ENCODE data around the gene CADPS2.

CADPS2 gene

DNA sequence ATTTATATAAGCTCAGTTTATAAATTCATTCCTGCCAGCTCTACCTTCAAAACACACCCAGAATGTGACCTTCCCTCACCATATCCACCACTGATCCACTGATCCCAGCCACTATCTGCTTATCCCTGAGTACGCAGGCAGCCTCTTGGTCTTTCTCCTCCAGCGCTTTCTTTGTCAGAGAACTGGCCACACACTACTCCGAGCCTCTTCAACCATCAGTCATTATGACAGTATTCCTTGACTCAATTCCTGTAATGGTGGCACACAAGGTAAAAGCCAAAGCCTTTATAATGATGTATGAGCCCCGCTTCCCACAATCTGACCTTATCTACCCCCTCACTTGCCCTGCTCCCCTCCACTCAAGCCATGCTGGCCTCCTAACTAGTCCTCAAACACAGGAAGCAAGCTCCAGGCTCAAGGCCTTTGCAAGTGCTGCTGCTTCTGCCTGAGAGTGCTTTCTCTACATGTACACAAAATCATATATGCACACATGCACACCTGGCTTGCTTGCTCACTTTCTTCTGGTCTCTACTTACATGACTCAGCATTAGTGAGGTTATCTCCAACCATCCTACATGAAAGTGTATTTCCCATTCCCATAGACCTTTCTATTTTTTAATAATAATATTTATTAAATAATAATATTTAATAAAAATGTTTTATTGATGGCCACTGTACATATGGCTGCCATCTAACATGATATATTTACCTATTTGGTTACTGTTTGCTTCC is 431.3 kb downstream of the CADPS2 start:
- DNase-seq (ENCODE audit: low read depth), result no peak
- TF ChIP-seq, protein P1, sequence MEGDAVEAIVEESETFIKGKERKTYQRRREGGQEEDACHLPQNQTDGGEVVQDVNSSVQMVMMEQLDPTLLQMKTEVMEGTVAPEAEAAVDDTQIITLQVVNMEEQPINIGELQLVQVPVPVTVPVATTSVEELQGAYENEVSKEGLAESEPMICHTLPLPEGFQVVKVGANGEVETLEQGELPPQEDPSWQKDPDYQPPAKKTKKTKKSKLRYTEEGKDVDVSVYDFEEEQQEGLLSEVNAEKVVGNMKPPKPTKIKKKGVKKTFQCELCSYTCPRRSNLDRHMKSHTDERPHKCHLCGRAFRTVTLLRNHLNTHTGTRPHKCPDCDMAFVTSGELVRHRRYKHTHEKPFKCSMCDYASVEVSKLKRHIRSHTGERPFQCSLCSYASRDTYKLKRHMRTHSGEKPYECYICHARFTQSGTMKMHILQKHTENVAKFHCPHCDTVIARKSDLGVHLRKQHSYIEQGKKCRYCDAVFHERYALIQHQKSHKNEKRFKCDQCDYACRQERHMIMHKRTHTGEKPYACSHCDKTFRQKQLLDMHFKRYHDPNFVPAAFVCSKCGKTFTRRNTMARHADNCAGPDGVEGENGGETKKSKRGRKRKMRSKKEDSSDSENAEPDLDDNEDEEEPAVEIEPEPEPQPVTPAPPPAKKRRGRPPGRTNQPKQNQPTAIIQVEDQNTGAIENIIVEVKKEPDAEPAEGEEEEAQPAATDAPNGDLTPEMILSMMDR (IDR thresholded peaks at IDR 0.05; ENCODE audit: low read length, missing control alignments), result no peak
- H3K4me3 ChIP-seq (replicated peaks; ENCODE audit: low read depth, low read length), result no peak overlapping the region

DNA sequence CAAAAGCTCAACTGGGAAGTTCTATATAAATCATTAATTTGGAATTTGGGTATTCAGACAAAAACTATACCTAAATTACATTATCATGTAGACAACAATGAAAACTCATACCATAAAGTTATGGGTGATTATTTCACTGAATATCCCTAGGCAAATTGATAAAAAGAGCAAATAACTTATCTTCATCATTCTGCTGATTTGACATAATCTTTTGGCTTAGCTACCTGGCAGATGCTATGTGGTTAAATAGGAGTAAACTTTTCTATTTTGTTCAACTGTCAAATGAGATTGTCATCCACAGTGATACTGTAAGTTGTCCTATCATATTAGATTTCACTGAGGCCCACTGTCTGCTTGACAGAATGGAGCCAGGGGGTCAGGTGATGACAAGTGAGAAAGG is 432.8 kb downstream of the CADPS2 start:
- DNase-seq (ENCODE audit: low read depth), result no peak
- no peak overlapping the region for H3K4me3 ChIP-seq (replicated peaks; ENCODE audit: low read depth, low read length)
- TF ChIP-seq, protein P1 (IDR thresholded peaks at IDR 0.05; ENCODE audit: low read length, missing control alignments), result no peak

- no peak overlapping the region for H3K4me3 ChIP-seq (replicated peaks; ENCODE audit: low read depth, low read length)
- no peak for DNase-seq (ENCODE audit: low read depth)
- TF ChIP-seq, protein P1 (IDR thresholded peaks at IDR 0.05; ENCODE audit: low read length, missing control alignments), result no peak
Observed at GRCh38 chr7:122448893-122449589, 437.2 kb downstream of the CADPS2 start.

DNA sequence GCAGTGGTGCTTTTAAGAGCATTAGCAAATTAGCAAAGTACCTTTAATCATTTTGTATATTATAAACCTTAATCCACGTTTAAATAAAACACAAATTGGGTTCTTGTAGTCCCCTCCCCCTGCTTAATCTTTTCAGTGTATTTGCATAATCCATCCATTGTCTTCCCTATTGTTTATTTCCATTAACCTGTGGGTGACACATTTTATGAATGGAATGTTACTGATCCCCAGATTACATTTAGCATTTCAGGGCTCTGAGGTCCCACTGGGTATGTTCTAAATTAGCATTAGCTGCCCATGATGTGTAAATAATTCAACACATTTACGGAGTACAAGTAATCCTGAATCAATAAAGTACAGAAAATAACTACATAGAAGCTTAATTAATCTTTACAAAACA is 443.3 kb downstream of the CADPS2 start:
- DNase-seq (ENCODE audit: low read depth), result no peak
- no peak overlapping the region for H3K4me3 ChIP-seq (replicated peaks; ENCODE audit: low read depth, low read length)

GRCh38 chr7:122438492-122438891 is 447.8 kb downstream of the CADPS2 start:
- DNase-seq (ENCODE audit: low read depth), result no peak
- TF ChIP-seq, protein P1 (IDR thresholded peaks at IDR 0.05; ENCODE audit: low read length, missing control alignments), result no peak
- no peak overlapping the region for H3K4me3 ChIP-seq (replicated peaks; ENCODE audit: low read depth, low read length)

More for the DNA sequence above, 443.3 kb downstream of the CADPS2 start:
- TF ChIP-seq, protein P1 (IDR thresholded peaks at IDR 0.05; ENCODE audit: low read length, missing control alignments), result no peak

DNA sequence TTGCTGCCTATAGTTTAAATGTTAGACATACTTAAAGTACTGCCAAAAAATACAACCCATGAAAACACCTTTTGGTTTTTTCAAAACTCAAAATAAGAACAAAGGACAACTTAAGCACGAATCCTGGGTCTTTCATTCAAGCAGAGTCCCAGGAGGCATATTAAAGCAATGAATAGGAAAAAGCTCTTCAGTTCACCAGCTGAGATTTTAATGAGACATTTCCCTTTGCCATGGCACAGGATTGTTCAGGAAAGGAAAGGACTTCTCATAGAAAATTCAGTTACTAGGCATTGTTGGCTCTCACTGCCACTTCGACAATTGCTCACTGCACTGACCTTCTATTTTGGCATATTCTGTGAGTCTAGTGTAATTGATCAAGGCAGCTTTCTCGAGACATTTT is 448.3 kb downstream of the CADPS2 start:
- TF ChIP-seq, protein P1 (IDR thresholded peaks at IDR 0.05; ENCODE audit: low read length, missing control alignments), result no peak
- no peak overlapping the region for H3K4me3 ChIP-seq (replicated peaks; ENCODE audit: low read depth, low read length)
- no peak for DNase-seq (ENCODE audit: low read depth)

Measured in fibroblast of pulmonary artery (primary cell).